HepG2 (cell line): ENCODE data around the gene UCN2.

ENCODE experiments used
- FOXA1 ChIP-seq, 2 experiments: fragments of 450-650 bp in 1 of 2; sonication (generic) in 1 of 2; formaldehyde crosslinking in 1 of 2; IDR thresholded peaks; 2 replicates each; pipeline versions ENCODE4 v1.4.0 to v1.6.1; 2016 to 2020; ENCODE audit warnings: missing genetic modification reagents in 1 of 2
- MXI1 ChIP-seq: IDR thresholded peaks from 3 replicates; pipeline ENCODE4 v1.6.1; 2012; ENCODE audit warnings: low read depth, low read length, inconsistent platforms, borderline replicate concordance
- SOX5 ChIP-seq: IDR thresholded peaks from 2 replicates; pipeline ENCODE4 v1.6.1; 2016; ENCODE audit warnings: borderline replicate concordance
- TF ChIP-seq, protein P1 (sequence below): sonication (generic); formaldehyde crosslinking; IDR thresholded peaks from 2 replicates; pipeline ENCODE4 v1.5.1; 2020; ENCODE audit warnings: mild to moderate bottlenecking, moderate library complexity, missing genetic modification reagents

DNA sequence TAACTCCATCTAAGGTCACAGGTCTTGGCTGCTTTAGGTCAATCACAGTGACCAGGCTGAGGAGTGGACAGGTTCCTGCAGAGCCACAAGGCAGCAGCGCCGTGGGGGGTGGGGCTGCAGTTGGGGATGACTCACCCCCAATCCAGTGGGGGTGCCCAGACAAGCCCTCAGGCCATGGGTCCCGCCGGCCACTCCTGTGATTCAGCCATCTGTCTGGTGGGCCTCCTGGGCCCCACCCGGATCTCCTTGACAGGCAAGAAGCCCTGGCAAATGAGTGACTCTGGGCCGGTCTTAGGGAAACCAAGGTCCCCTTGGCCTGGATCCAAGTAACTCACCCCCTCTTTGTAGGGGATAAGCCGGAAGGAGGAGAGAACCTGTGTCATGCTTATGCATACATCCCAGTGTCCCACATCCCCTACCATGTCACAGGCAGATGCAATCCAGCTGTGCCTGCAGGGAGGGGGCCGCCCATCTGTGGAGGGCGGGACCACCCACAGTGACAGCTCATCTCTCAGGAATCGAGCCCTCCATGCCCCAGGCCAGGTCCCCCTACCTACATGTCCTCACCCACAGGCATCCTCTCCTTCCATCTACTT is 32.0 kb upstream of the UCN2 start:
- TF ChIP-seq MXI1 (no peak), SOX5 (CRISPR knock-in tag) (no peak), FOXA1 (IDR thresholded peaks at IDR 0.05) (no peak), FOXA1 (CRISPR knock-in tag; IDR thresholded peaks at IDR 0.05) (no peak)
- TF ChIP-seq, protein P1, sequence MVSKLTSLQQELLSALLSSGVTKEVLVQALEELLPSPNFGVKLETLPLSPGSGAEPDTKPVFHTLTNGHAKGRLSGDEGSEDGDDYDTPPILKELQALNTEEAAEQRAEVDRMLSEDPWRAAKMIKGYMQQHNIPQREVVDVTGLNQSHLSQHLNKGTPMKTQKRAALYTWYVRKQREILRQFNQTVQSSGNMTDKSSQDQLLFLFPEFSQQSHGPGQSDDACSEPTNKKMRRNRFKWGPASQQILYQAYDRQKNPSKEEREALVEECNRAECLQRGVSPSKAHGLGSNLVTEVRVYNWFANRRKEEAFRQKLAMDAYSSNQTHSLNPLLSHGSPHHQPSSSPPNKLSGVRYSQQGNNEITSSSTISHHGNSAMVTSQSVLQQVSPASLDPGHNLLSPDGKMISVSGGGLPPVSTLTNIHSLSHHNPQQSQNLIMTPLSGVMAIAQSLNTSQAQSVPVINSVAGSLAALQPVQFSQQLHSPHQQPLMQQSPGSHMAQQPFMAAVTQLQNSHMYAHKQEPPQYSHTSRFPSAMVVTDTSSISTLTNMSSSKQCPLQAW (CRISPR knock-in tag), result no peak
